ENCODE data around the gene RAD51B.

RAD51B gene

GRCh38 chr14:68653108-68653507, 833.5 kb downstream of the RAD51B start:
- H3K27me3 ChIP-seq = no peaks in the 10 kb centered on the region
- DNase-seq = no peak
- no peaks in the 10 kb centered on the region for H3K36me3 ChIP-seq
- H3K4me3 ChIP-seq (ENCODE audit: low read depth, low read length) = no peak overlapping the region
- no peak for TF ChIP-seq CTCF (IDR thresholded peaks at IDR 0.05; ENCODE audit: low read depth, low read length)
- H3K4me1 ChIP-seq = peaks cover 4% of the 10 kb centered on the region
- no peaks in the 10 kb centered on the region for H3K9me3 ChIP-seq

GRCh38 chr14:68653804-68654203, 834.2 kb downstream of the RAD51B start:
- H3K9me3 ChIP-seq = no peaks in the 10 kb centered on the region
- TF ChIP-seq CTCF (IDR thresholded peaks at IDR 0.05; ENCODE audit: low read depth, low read length) = no peak
- H3K4me1 ChIP-seq = peaks cover 4% of the 10 kb centered on the region
- no peak for DNase-seq
- H3K4me3 ChIP-seq (ENCODE audit: low read depth, low read length) = no peak overlapping the region
- H3K27me3 ChIP-seq = no peaks in the 10 kb centered on the region
- no peaks in the 10 kb centered on the region for H3K36me3 ChIP-seq

GRCh38 chr14:68654471-68654941, 834.9 kb downstream of the RAD51B start:
- DNase-seq = no peak
- no peak for TF ChIP-seq CTCF (IDR thresholded peaks at IDR 0.05; ENCODE audit: low read depth, low read length)
- Histone ChIP-seq H3K4me1 (peaks cover 4% of the 10 kb centered on the region), H3K9me3 (no peaks in the 10 kb centered on the region), H3K36me3 (no peaks in the 10 kb centered on the region), H3K27me3 (no peaks in the 10 kb centered on the region), H3K4me3 (ENCODE audit: low read depth, low read length) (no peak overlapping the region)

- no peak overlapping the region for H3K4me3 ChIP-seq (ENCODE audit: low read depth, low read length)
- no peaks in the 10 kb centered on the region for H3K36me3 ChIP-seq
- DNase-seq = peak; percentile 40
- no peak for TF ChIP-seq CTCF (IDR thresholded peaks at IDR 0.05; ENCODE audit: low read depth, low read length)
- peaks cover 4% of the 10 kb centered on the region for H3K4me1 ChIP-seq
- H3K27me3 ChIP-seq = no peaks in the 10 kb centered on the region; the same call in 1 of the 2 replicates
- H3K9me3 ChIP-seq = no peaks in the 10 kb centered on the region
These were observed 835.6 kb downstream of the RAD51B start for GRCh38 chr14:68655021-68655831.

- peak; percentile 16; the same call in 1 of the 2 replicates for TF ChIP-seq CTCF (IDR thresholded peaks at IDR 0.05; ENCODE audit: low read depth, low read length)
- H3K9me3 ChIP-seq = no peaks in the 10 kb centered on the region
- no peaks in the 10 kb centered on the region for H3K36me3 ChIP-seq
- no peak for DNase-seq
- peaks cover 4% of the 10 kb centered on the region for H3K4me1 ChIP-seq
- no peaks in the 10 kb centered on the region; the same call in 1 of the 2 replicates for H3K27me3 ChIP-seq
- no peak overlapping the region for H3K4me3 ChIP-seq (ENCODE audit: low read depth, low read length)
These were observed 836.3 kb downstream of the RAD51B start for GRCh38 chr14:68655911-68656316.

GRCh38 chr14:68656452-68656851, 836.9 kb downstream of the RAD51B start:
- no peak for DNase-seq
- Histone ChIP-seq H3K9me3 (no peaks in the 10 kb centered on the region), H3K4me1 (peaks cover 4% of the 10 kb centered on the region), H3K36me3 (no peaks in the 10 kb centered on the region), H3K27me3 (no peaks in the 10 kb centered on the region; the same call in 1 of the 2 replicates), H3K4me3 (ENCODE audit: low read depth, low read length) (no peak overlapping the region)
- no peak for TF ChIP-seq CTCF (IDR thresholded peaks at IDR 0.05; ENCODE audit: low read depth, low read length)

Data from BE2C (cell line).